ENCODE data around the gene CLCNKA. TPM values are rescaled to one million over a fixed set of nuclear protein-coding genes. Genes with fewer than 3 reads are reported as not detected.
"Not testable (repeated sequence)": the region's sequence is repeated elsewhere in the genome, so short reads cannot be mapped to it uniquely, and the experiment has no call there.

The CLCNKA gene
- total RNA-seq, 1 experiment from 2014 or later, result 0.10 TPM

DNA sequence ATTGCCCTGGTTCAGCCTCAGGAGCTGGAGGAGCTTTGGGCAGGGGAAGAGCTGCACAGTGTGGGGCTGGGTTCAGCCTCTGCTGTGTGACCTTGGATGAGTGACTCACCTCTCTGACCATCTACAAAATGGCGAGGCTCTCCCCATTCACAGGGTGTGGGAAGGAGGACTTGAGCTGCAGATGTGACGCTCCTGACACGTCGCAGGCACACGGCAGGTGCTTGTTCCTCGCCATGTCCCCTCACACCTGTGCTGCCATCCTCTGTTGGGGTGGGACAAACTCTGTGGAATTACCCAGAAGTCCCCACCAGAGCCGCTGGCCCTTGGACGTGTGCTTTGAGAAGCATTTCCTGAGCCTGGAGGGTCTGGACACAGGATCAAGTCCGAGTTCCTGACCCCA, 958 bp upstream of the CLCNKA start:
- RAD21 ChIA-PET (ENCODE audit: low non-redundant PET in 1 of 2, low total read pairs in 2 of 2, uncharacterized antibody in 2 of 2, unreplicated experiment in 2 of 2); intact Hi-C loops (cut with micrococcal nuclease); H3K9ac ChIP-seq (ENCODE audit: low read length); H3K9me2 ChIP-seq (ENCODE audit: insufficient read depth); H3K4me3 ChIP-seq (replicated peaks in 1 of 2; ENCODE audit: low read depth in 1 of 2, low read length in 2 of 2); H3K36me3 ChIP-seq (ENCODE audit: control insufficient read depth in 1 of 2, insufficient read depth in 2 of 2, low read length in 2 of 2); H3K4me2 ChIP-seq (ENCODE audit: low read length); BruUV-seq (replicated peaks); POLR2A ChIA-PET; H3K9me3 ChIP-seq (ENCODE audit: control insufficient read depth in 1 of 2, insufficient read depth in 1 of 2, low read depth in 1 of 2, low read length in 2 of 2); H3K79me2 ChIP-seq (ENCODE audit: insufficient read depth, low read length); H3K27ac ChIP-seq (ENCODE audit: low read depth, low read length); H4K20me1 ChIP-seq (ENCODE audit: insufficient read depth); DNase-seq (ENCODE audit: low read depth, low spot score); ATAC-seq; H3K4me1 ChIP-seq (ENCODE audit: control insufficient read depth in 1 of 2, insufficient read depth in 2 of 2, low read length in 2 of 2); H2AFZ ChIP-seq (ENCODE audit: low read depth, low read length, poor library complexity, severe bottlenecking); CTCF ChIA-PET; H3K27me3 ChIP-seq (ENCODE audit: insufficient read depth, low read length): not testable (repeated sequence)

DNA sequence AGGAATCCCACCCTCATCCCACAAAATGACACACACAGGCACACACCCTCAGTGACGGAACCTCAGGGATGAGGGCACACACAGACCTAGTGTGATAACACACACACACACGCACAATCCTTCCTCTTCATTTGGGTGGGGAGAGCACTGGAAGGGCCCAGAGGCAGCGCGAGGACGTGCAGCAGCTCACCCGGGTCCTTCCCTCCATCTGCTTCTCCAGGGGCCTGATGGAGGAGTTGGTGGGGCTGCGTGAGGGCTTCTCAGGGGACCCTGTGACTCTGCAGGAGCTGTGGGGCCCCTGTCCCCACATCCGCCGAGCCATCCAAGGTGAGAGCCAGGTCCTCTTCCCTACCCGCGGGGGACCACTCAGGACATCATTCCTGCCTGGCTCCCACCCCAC, 557 bp downstream of the CLCNKA start:
- ATAC-seq (no peak), DNase-seq (ENCODE audit: low read depth, low spot score) (no peak)
- CTCF ChIA-PET, result no interaction called here
- Histone ChIP-seq H3K4me1 (ENCODE audit: control insufficient read depth in 1 of 2, insufficient read depth in 2 of 2, low read length in 2 of 2) (peaks cover 0 to 17% of the 10 kb centered on the region in 2 experiments; a peak in 3 of 4 replicates), H3K4me2 (ENCODE audit: low read length) (no peak overlapping the region), H3K9ac (ENCODE audit: low read length) (no peak overlapping the region), H3K9me2 (ENCODE audit: insufficient read depth) (no peaks in the 10 kb centered on the region), H3K27me3 (ENCODE audit: insufficient read depth, low read length) (no peaks in the 10 kb centered on the region), H3K4me3 (replicated peaks in 1 of 2; ENCODE audit: low read depth in 1 of 2, low read length in 2 of 2) (no peak overlapping the region), H3K36me3 (ENCODE audit: control insufficient read depth in 1 of 2, insufficient read depth in 2 of 2, low read length in 2 of 2) (no peaks in the 10 kb centered on the region), H3K27ac (ENCODE audit: low read depth, low read length) (no peak overlapping the region), H2AFZ (ENCODE audit: low read depth, low read length, poor library complexity, severe bottlenecking) (no peak overlapping the region), H3K9me3 (ENCODE audit: control insufficient read depth in 1 of 2, insufficient read depth in 1 of 2, low read depth in 1 of 2, low read length in 2 of 2) (no peaks in the 10 kb centered on the region), H4K20me1 (ENCODE audit: insufficient read depth) (no peaks in the 10 kb centered on the region), H3K79me2 (ENCODE audit: insufficient read depth, low read length) (no peaks in the 10 kb centered on the region)
- intact Hi-C loops (cut with micrococcal nuclease), result no loop called here
- TF ChIP-seq ZBTB33 (IDR thresholded peaks at IDR 0.05; ENCODE audit: extremely low read depth, insufficient replicate concordance, low read length), result no peak
- TF ChIP-seq, protein P1, sequence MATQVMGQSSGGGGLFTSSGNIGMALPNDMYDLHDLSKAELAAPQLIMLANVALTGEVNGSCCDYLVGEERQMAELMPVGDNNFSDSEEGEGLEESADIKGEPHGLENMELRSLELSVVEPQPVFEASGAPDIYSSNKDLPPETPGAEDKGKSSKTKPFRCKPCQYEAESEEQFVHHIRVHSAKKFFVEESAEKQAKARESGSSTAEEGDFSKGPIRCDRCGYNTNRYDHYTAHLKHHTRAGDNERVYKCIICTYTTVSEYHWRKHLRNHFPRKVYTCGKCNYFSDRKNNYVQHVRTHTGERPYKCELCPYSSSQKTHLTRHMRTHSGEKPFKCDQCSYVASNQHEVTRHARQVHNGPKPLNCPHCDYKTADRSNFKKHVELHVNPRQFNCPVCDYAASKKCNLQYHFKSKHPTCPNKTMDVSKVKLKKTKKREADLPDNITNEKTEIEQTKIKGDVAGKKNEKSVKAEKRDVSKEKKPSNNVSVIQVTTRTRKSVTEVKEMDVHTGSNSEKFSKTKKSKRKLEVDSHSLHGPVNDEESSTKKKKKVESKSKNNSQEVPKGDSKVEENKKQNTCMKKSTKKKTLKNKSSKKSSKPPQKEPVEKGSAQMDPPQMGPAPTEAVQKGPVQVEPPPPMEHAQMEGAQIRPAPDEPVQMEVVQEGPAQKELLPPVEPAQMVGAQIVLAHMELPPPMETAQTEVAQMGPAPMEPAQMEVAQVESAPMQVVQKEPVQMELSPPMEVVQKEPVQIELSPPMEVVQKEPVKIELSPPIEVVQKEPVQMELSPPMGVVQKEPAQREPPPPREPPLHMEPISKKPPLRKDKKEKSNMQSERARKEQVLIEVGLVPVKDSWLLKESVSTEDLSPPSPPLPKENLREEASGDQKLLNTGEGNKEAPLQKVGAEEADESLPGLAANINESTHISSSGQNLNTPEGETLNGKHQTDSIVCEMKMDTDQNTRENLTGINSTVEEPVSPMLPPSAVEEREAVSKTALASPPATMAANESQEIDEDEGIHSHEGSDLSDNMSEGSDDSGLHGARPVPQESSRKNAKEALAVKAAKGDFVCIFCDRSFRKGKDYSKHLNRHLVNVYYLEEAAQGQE (IDR thresholded peaks at IDR 0.05; ENCODE audit: low read depth), result no peak
- no peak for TF ChIP-seq ZFX (IDR thresholded peaks at IDR 0.05)
- no peak for TF ChIP-seq ELF1 (IDR thresholded peaks at IDR 0.05; ENCODE audit: borderline replicate concordance, low read depth)
- no peak for TF ChIP-seq YY1 (IDR thresholded peaks at IDR 0.05; ENCODE audit: extremely low read depth, insufficient replicate concordance, low read depth, low read length)
- no peak for TF ChIP-seq POLR2AphosphoS5 (IDR thresholded peaks at IDR 0.05; ENCODE audit: low read depth, low read length)
- no peak for TF ChIP-seq SP1 (IDR thresholded peaks at IDR 0.05; ENCODE audit: low read depth)
- no peak for TF ChIP-seq POLR2A (IDR thresholded peaks at IDR 0.05; ENCODE audit: borderline replicate concordance, extremely low read depth, insufficient read depth, insufficient read length)
- TF ChIP-seq ZNF274 (IDR thresholded peaks at IDR 0.05; ENCODE audit: low read depth, low read length), result no peak
- no peak for TF ChIP-seq SIN3A (IDR thresholded peaks at IDR 0.05; ENCODE audit: low read depth)
- TF ChIP-seq RAD21 (IDR thresholded peaks at IDR 0.05; ENCODE audit: low read depth), result no peak
- TF ChIP-seq, protein P2, sequence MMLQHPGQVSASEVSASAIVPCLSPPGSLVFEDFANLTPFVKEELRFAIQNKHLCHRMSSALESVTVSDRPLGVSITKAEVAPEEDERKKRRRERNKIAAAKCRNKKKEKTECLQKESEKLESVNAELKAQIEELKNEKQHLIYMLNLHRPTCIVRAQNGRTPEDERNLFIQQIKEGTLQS (IDR thresholded peaks at IDR 0.05), result no peak
- TF ChIP-seq SRF (IDR thresholded peaks at IDR 0.05; ENCODE audit: low read depth), result no peak
- TF ChIP-seq CBX3 (IDR thresholded peaks at IDR 0.05; ENCODE audit: low read depth), result no peak
- TF ChIP-seq EGR1 (IDR thresholded peaks at IDR 0.05; ENCODE audit: low read depth), result no peak
- no peak for TF ChIP-seq JUND (IDR thresholded peaks at IDR 0.05)
- TF ChIP-seq EZH2 (IDR thresholded peaks at IDR 0.05), result no peak
- TF ChIP-seq EZH2phosphoT487 (IDR thresholded peaks at IDR 0.05; ENCODE audit: borderline replicate concordance), result no peak
- RAD21 ChIA-PET (ENCODE audit: low non-redundant PET in 1 of 2, low total read pairs in 2 of 2, uncharacterized antibody in 2 of 2, unreplicated experiment in 2 of 2), result no interaction called here
- no TSS peak for BruUV-seq (replicated peaks)
- POLR2A ChIA-PET, result no interaction called here
